PC-3 (cell line): Measurements from ENCODE around the gene CTXN2. TPM values are rescaled to one million over a fixed set of nuclear protein-coding genes. Genes with fewer than 3 reads are reported as not detected.

Source experiments
- ATAC-seq: fragments of 200-7000 bp; cut with Tn5 transposase; 2 replicates; pipeline ENCODE4 v1.9.1; 2020; ENCODE audit warnings: mild to moderate bottlenecking, moderate library complexity
- BruUV-seq: library from RNA; stranded (reverse); fragments of 400-500 nt; replicated peaks from 2 replicates; lab custom pipeline; 2021; lab: Mats Ljungman, UMichigan
- CTCF ChIA-PET: fragments of 300-600 bp; sonication (Branson Sonifier 250); formaldehyde crosslinking; loops from one replicate; lab custom pipeline; 2022; ENCODE audit warnings: antibody characterized with exemption; lab: Charles Lee
- POLR2A ChIA-PET: fragments of 300-600 bp; sonication (Branson Sonifier 250); formaldehyde crosslinking; loops from one replicate; lab custom pipeline; 2022; ENCODE audit warnings: antibody characterized with exemption; ENCODE audit not compliant: unreplicated experiment; lab: Charles Lee
- DNase-seq: peaks from one replicate; pipeline ENCODE4 v3.0.0-alpha.2; 2015
- H2AFZ ChIP-seq: fragments of 300-600 bp; sonication (generic); 2 replicates; pipeline ENCODE4 v1.6.0; 2016; ENCODE audit warnings: antibody characterized with exemption, low read length
- H3F3A ChIP-seq: fragments of 300-600 bp; sonication (generic); one replicate; pipeline ENCODE4 v1.6.0; 2017; ENCODE audit warnings: antibody characterized with exemption, low read length, control low read depth, mild to moderate bottlenecking; ENCODE audit not compliant: unreplicated experiment
- H3K27ac ChIP-seq: fragments of 300-600 bp; sonication (generic); 2 replicates; pipeline ENCODE4 v1.5.1; 2016; ENCODE audit warnings: mild to moderate bottlenecking, low read length
- H3K27me3 ChIP-seq: fragments of 300-600 bp; sonication (generic); 2 replicates; pipeline ENCODE4 v1.6.1; 2016; ENCODE audit warnings: low read length, mixed read lengths
- H3K36me3 ChIP-seq: fragments of 300-600 bp; sonication (generic); 2 replicates; pipeline ENCODE4 v1.6.1; 2016; ENCODE audit warnings: low read depth, mixed run types, low read length, mixed read lengths
- H3K4me1 ChIP-seq: fragments of 300-600 bp; sonication (generic); 2 replicates; pipeline ENCODE4 v1.5.1; 2016; ENCODE audit warnings: low read length; ENCODE audit not compliant: insufficient read depth
- H3K4me2 ChIP-seq: fragments of 300-600 bp; sonication (generic); 2 replicates; pipeline ENCODE4 v1.6.0; 2016; ENCODE audit warnings: low read length
- H3K4me3 ChIP-seq: fragments of 300-600 bp; sonication (generic); 2 replicates; pipeline ENCODE4 v1.5.1; 2016; ENCODE audit warnings: mild to moderate bottlenecking, low read length, mixed read lengths
- H3K79me2 ChIP-seq: fragments of 300-600 bp; sonication (generic); 2 replicates; pipeline ENCODE4 v1.6.1; 2017; ENCODE audit warnings: low read length, mixed read lengths
- H3K9ac ChIP-seq: fragments of 300-600 bp; sonication (generic); 2 replicates; pipeline ENCODE4 v1.6.0; 2016; ENCODE audit warnings: mild to moderate bottlenecking, low read length
- H3K9me2 ChIP-seq: fragments of 300-600 bp; sonication (generic); replicated peaks from 2 replicates; pipeline ENCODE4 v1.6.1; 2016; ENCODE audit warnings: mixed run types, low read length, mixed read lengths
- H3K9me3 ChIP-seq: fragments of 300-600 bp; sonication (generic); 2 replicates; pipeline ENCODE4 v1.6.1; 2016; ENCODE audit warnings: low read length, mixed read lengths
- H4K20me1 ChIP-seq: fragments of 300-600 bp; sonication (generic); 2 replicates; pipeline ENCODE4 v1.6.1; 2016; ENCODE audit warnings: low read length, mixed read lengths
- EZH2 ChIP-seq: fragments of 300-600 bp; sonication (generic); IDR thresholded peaks from one replicate; pipeline ENCODE4 v1.6.1; 2017; ENCODE audit warnings: antibody characterized with exemption, mild to moderate bottlenecking, low read length; ENCODE audit not compliant: unreplicated experiment
- EZH2phosphoT487 ChIP-seq: fragments of 300-600 bp; sonication (generic); IDR thresholded peaks from 2 replicates; pipeline ENCODE4 v1.6.1; 2018; ENCODE audit warnings: mild to moderate bottlenecking, antibody characterized with exemption, low read length, borderline replicate concordance
- intact Hi-C: fragments of 100-400 bp; cut with micrococcal nuclease; formaldehyde crosslinking; loops from 2 replicates; pipeline ENCODE4 v1.9.0; 2023
- total RNA-seq: library from RNA; depleted of rRNA; stranded (reverse); fragments of >200 nt; gene quantifications from 2 replicates; pipeline ENCODE4 v1.2.3, GENCODE V29; 2014
- TF ChIP-seq, protein P1 (sequence below): fragments of 300-600 bp; sonication (generic); conservative IDR thresholded peaks from 2 replicates; pipeline ENCODE4 v1.5.1; 2017; ENCODE audit warnings: antibody characterized with exemption, low read depth, mild to moderate bottlenecking, low read length

The CTXN2 gene
- total RNA-seq, 1 experiment from 2014 or later, result not detected

DNA sequence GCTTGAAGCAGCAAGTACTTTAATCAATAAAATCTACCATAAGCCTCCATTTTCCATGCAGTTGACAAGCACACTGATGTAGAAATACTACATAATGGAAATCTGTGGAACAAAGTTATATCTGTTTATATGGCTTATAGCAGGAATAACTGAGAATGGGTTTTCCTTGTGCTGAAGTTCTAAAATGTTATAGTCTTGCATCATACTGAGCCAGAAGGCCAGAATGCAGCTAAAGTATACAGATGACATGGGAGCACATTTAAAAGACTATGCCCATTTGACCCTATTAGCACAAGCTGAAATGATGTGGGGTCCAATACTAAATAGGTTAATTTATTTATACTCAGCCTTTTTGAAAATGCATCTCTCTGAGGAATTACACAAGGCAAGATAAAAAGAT lies 45.5 kb upstream of the CTXN2 start:
- Histone ChIP-seq H3K9me3 (no peaks in the 10 kb centered on the region), H3K27ac (no peak overlapping the region), H4K20me1 (no peaks in the 10 kb centered on the region), H3K4me1 (0 out of 2 replicates have a peak, but pooled peaks cover 14% of the 10 kb centered on the region), H3F3A (no peaks in the 10 kb centered on the region), H3K4me2 (no peak overlapping the region), H3K79me2 (no peaks in the 10 kb centered on the region), H2AFZ (no peak overlapping the region), H3K9ac (no peak overlapping the region), H3K27me3 (no peaks in the 10 kb centered on the region), H3K9me2 (no peaks in the 10 kb centered on the region), H3K36me3 (no peaks in the 10 kb centered on the region), H3K4me3 (no peak overlapping the region)
- BruUV-seq, result no TSS peak
- ChIA-PET CTCF (no interaction called here), POLR2A (no interaction called here)
- intact Hi-C loops, result no loop called here
- no peak for ATAC-seq
- no peak for DNase-seq
- TF ChIP-seq EZH2phosphoT487 (no peak), EZH2 (no peak)
- TF ChIP-seq, protein P1, sequence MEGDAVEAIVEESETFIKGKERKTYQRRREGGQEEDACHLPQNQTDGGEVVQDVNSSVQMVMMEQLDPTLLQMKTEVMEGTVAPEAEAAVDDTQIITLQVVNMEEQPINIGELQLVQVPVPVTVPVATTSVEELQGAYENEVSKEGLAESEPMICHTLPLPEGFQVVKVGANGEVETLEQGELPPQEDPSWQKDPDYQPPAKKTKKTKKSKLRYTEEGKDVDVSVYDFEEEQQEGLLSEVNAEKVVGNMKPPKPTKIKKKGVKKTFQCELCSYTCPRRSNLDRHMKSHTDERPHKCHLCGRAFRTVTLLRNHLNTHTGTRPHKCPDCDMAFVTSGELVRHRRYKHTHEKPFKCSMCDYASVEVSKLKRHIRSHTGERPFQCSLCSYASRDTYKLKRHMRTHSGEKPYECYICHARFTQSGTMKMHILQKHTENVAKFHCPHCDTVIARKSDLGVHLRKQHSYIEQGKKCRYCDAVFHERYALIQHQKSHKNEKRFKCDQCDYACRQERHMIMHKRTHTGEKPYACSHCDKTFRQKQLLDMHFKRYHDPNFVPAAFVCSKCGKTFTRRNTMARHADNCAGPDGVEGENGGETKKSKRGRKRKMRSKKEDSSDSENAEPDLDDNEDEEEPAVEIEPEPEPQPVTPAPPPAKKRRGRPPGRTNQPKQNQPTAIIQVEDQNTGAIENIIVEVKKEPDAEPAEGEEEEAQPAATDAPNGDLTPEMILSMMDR, result no peak

DNA sequence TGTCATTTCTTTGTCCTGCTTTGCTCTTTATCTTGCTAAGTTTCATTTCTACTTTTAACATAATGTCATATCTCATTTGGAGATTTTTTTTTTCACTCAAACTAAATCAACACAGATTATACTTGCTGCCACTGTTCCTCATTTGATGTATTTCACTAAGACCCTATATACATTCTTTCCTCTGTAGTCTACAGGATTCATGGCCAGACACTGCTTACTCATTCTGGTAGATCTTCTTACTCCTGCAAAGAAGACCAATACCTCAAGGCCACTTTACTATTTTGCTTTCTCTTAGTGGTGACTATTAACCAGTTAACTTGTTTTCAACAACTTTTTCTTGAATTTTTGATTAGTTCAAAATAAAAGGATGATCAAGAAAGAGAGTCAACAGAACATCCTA lies 44.1 kb upstream of the CTXN2 start:
- no peaks in the 10 kb centered on the region for H3K9me3 ChIP-seq
- POLR2A ChIA-PET, result interaction anchor here (0.6 kb wide), 1 partner anchor 481 kb away, joined by 3 read pairs; no protein-coding TSS in a partner anchor
- intact Hi-C loops, result no loop called here

DNA sequence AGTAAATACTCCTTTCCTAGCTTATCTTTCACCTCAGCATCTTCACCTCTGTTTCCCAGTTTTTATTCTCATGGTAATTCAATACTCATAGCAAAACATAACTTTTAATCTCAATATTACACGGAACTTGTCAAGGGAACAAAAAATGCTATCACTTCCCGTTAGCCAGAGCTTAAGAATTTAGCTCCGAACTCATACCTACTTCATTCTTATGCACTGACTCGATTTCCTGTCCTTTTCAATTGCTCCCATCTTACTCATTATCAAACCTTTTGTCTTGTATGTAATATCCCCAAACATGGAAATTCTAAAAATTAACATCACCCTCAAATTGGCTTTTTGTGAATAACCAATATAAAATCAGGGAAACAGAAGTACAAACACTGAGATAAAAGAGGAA lies 41.6 kb upstream of the CTXN2 start:
- H3K4me3 ChIP-seq, result no peak overlapping the region
- no peak overlapping the region for H3K9ac ChIP-seq
- H3K9me3 ChIP-seq, result no peaks in the 10 kb centered on the region
- no peaks in the 10 kb centered on the region for H4K20me1 ChIP-seq
- ATAC-seq, result peak; percentile 50; the same call in 1 of the 2 replicates
- TF ChIP-seq EZH2phosphoT487 (no peak), EZH2 (no peak)
- TF ChIP-seq, protein P1, result no peak
- H3F3A ChIP-seq, result no peaks in the 10 kb centered on the region
- no TSS peak for BruUV-seq
- H3K4me2 ChIP-seq, result peak overlapping the region; percentile 26; the same call in 1 of the 2 replicates
- no peaks in the 10 kb centered on the region for H3K9me2 ChIP-seq
- H3K4me1 ChIP-seq, result 0 out of 2 replicates have a peak, but pooled peaks cover 9% of the 10 kb centered on the region
- H3K79me2 ChIP-seq, result no peaks in the 10 kb centered on the region
- ChIA-PET POLR2A (no interaction called here), CTCF (no interaction called here)
- intact Hi-C loops, result no loop called here
- no peaks in the 10 kb centered on the region for H3K36me3 ChIP-seq
- 0 out of 2 replicates have a peak overlapping the region, but pooled peaks have one; percentile 30 for H2AFZ ChIP-seq
- H3K27ac ChIP-seq, result no peak overlapping the region
- peak; percentile 43 for DNase-seq
- no peaks in the 10 kb centered on the region for H3K27me3 ChIP-seq

More for the DNA sequence above, 44.1 kb upstream of the CTXN2 start:
- no peak for TF ChIP-seq EZH2
- TF ChIP-seq, protein P1, result no peak
- TF ChIP-seq EZH2phosphoT487, result no peak
- Histone ChIP-seq H3K4me3 (no peak overlapping the region), H2AFZ (no peak overlapping the region), H3K36me3 (no peaks in the 10 kb centered on the region), H3K9ac (no peak overlapping the region), H3K9me2 (no peaks in the 10 kb centered on the region), H3F3A (no peaks in the 10 kb centered on the region), H3K27ac (no peak overlapping the region), H3K79me2 (no peaks in the 10 kb centered on the region), H3K4me1 (0 out of 2 replicates have a peak, but pooled peaks cover 14% of the 10 kb centered on the region), H4K20me1 (no peaks in the 10 kb centered on the region), H3K4me2 (no peak overlapping the region), H3K27me3 (no peaks in the 10 kb centered on the region)
- BruUV-seq, result no TSS peak
- ATAC-seq (no peak), DNase-seq (no peak)
- CTCF ChIA-PET, result no interaction called here
